Activated naive CD8-positive, alpha-beta T cell (primary cell): ENCODE data around the gene IL1RAPL2.
A peak's percentile ranks its signal among the peaks of the same experiment; 100 is the strongest.

ENCODE experiments used
- H3K27ac Mint-ChIP-seq: one replicate; pipeline ENCODE4 v1.8.0; 2021; ENCODE audit warnings: mixed read lengths
- H3K27me3 Mint-ChIP-seq: one replicate; pipeline ENCODE4 v1.8.0; 2021; ENCODE audit warnings: mixed read lengths
- H3K36me3 Mint-ChIP-seq: one replicate; pipeline ENCODE4 v1.8.0; 2021; ENCODE audit warnings: mixed read lengths
- H3K4me1 Mint-ChIP-seq: one replicate; pipeline ENCODE4 v1.8.0; 2021; ENCODE audit warnings: low read depth, mixed read lengths
- H3K4me3 Mint-ChIP-seq: one replicate; pipeline ENCODE4 v1.8.0; 2021; ENCODE audit warnings: mild to moderate bottlenecking, mixed read lengths
- H3K9me3 Mint-ChIP-seq: one replicate; pipeline ENCODE4 v1.8.0; 2021; ENCODE audit warnings: low read depth, mixed read lengths

The IL1RAPL2 gene

DNA sequence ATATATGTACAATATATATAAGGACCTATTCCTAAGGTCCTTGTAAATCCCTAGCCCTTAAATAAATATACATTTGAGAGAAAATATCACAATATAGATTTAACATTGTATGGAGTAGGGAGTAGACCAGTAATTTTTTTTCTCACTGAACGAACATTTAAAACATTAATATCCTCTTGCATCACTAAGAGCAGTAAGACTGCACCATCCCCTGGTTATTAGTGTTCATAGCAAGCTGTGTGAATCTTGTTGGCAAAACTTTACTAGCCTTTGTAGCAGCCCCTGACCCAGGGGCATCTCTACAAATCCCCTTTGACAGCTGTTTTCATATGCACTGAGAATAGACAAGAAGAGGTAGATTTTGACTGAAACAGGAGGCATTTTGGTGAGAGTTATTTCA is 146.5 kb downstream of the IL1RAPL2 start:
- Mint-ChIP-seq H3K36me3 (no peaks in the 10 kb centered on the region), H3K4me1 (no peaks in the 10 kb centered on the region), H3K27ac (no peak overlapping the region), H3K4me3 (no peak overlapping the region), H3K9me3 (no peaks in the 10 kb centered on the region), H3K27me3 (peaks cover 2% of the 10 kb centered on the region)

DNA sequence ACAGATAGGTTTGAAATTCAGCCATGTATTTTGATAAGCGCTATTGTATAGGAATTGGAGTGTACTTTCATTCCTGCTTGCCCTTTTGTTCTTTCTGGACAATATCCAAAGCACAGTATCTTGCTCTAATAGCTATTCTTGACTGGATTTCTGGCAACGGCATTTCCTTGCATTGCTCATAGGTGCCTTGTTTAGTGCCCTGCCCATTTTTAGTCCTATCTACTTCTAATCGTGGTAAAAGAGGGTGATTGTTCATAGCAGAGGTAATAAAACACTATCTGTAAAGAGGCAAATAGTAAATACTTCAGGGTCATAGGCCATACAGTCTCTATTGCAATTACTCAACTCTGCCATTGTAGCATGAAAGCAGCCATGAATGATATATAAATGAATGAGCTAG is 155.9 kb downstream of the IL1RAPL2 start:
- Mint-ChIP-seq H3K9me3 (no peaks in the 10 kb centered on the region), H3K4me3 (no peak overlapping the region), H3K4me1 (no peaks in the 10 kb centered on the region), H3K27ac (no peak overlapping the region), H3K36me3 (no peaks in the 10 kb centered on the region), H3K27me3 (no peaks in the 10 kb centered on the region)

DNA sequence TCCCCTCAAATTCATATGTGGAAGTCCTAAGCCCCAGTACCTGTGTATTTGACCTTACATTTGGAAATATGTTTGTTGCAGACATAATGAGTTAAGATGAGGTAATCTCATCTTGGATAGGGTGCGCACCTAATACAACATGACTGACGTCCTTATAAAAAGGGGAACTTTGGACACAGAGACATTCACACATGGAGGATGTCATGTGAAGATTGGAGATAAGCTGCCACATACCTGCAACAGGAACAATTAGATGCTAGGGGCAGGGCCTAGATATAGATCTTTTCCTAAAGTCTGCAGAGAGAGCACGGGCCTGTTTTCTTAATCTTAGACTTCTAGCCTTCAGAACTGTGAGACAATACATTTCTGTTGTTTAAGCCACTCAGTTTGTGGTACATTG is 162.5 kb downstream of the IL1RAPL2 start:
- Mint-ChIP-seq H3K27ac (no peak overlapping the region), H3K4me1 (no peaks in the 10 kb centered on the region), H3K27me3 (no peaks in the 10 kb centered on the region), H3K36me3 (no peaks in the 10 kb centered on the region), H3K4me3 (no peak overlapping the region), H3K9me3 (no peaks in the 10 kb centered on the region)

DNA sequence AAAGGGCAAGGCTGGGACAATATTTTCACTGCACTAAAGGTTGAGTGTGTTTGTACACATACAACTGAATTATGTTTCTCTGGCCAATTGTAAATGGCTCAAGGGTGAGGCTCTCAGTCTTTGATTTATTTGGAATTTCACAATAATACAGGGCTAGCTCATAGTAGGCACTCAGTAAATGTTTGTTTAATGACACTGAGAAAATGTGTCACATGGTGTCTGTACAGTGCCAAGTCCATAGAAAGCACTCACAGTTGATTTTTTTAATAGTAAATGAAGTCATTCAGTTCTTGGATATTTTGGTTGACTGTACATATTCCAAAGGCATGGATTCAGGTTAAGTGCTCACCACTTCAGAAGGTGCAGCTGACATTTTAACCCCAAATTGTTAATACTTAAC is 176.4 kb downstream of the IL1RAPL2 start:
- Mint-ChIP-seq H3K4me3 (no peak overlapping the region), H3K27me3 (peaks cover 4% of the 10 kb centered on the region)

DNA sequence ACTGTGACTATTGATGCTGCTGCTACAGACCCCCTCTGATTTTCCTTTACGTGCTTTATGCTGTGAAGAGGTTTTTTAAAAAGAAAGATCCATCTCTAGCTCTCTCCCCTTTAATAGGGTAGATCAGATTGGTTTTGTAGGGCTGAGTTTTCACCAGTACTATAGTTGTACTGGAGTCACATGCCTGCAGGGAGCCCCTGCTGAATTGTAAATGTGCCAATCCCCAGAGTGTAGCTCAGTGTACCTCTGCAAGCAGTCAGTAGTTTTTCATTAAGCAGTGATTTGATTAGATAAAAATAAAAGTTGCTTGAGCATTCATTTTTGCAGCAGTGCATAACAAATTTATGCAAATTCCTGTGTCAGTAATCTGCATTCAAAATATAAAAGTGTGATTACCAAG is 179.2 kb downstream of the IL1RAPL2 start:
- H3K4me1 Mint-ChIP-seq, result no peaks in the 10 kb centered on the region

More for the DNA sequence above, 176.4 kb downstream of the IL1RAPL2 start:
- H3K9me3 Mint-ChIP-seq, result no peaks in the 10 kb centered on the region
- H3K27ac Mint-ChIP-seq, result no peak overlapping the region
- no peaks in the 10 kb centered on the region for H3K36me3 Mint-ChIP-seq
- H3K4me1 Mint-ChIP-seq, result no peaks in the 10 kb centered on the region

DNA sequence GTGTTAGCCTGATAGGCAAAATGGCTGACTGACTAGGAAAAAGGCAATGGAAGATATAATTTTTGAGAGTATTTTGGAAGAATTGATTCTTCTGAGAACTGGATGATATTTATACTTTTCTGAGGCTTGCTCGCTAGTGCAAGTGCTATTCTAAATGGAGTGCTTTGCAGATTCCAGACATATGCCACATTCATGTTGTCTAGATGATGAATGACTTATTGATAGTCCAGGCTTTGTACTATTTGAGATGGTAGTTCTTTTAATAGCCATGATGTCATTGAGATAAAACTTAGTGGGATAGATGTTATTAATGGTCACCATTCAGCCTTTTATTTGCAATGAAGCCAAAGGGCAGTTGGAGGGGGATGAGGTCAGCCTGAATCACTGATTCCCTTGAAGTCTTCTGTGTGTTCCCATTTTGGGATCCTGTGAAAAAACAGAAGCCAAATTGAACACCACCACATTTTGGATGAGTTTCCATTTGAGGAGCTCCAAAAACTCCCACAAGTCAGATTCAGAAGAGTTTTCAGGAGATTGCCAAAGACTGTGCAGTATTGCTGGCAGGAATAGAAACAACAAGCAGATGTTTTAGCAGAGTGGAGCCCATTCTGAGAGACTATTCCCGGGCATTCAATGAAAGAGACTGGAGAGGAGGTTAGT is 184.1 kb downstream of the IL1RAPL2 start:
- peaks cover 2% of the 10 kb centered on the region for H3K27me3 Mint-ChIP-seq
- H3K4me3 Mint-ChIP-seq, result no peak overlapping the region
- no peaks in the 10 kb centered on the region for H3K4me1 Mint-ChIP-seq
- H3K27ac Mint-ChIP-seq, result no peak overlapping the region
- H3K9me3 Mint-ChIP-seq, result no peaks in the 10 kb centered on the region
- H3K36me3 Mint-ChIP-seq, result no peaks in the 10 kb centered on the region

More for the DNA sequence above, 179.2 kb downstream of the IL1RAPL2 start:
- H3K27me3 Mint-ChIP-seq, result peaks cover 4% of the 10 kb centered on the region
- H3K4me3 Mint-ChIP-seq, result no peak overlapping the region
- no peak overlapping the region for H3K27ac Mint-ChIP-seq
- H3K36me3 Mint-ChIP-seq, result no peaks in the 10 kb centered on the region
- no peaks in the 10 kb centered on the region for H3K9me3 Mint-ChIP-seq

DNA sequence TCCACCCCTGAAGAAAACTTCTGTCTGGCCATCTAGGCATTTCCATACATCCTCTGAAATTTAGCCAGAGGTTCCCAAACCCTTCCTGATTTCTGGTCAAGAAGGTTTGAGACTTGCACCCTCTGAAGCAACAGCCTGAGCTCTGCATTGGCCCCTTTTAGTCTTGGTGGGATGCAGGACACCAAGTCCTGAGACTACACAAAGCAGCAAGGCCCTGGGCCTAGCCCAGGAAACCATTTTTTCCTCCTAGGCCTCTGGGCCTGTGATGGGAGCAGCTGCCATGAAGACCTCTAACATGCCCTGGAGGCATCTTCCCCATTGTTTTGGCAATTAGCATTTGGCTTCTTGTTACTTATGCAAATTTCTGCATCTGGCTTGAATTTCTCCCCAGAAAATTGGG is 196.6 kb downstream of the IL1RAPL2 start:
- H3K4me3 Mint-ChIP-seq, result no peak overlapping the region
- H3K27me3 Mint-ChIP-seq, result no peaks in the 10 kb centered on the region
- no peaks in the 10 kb centered on the region for H3K4me1 Mint-ChIP-seq
- H3K27ac Mint-ChIP-seq, result no peak overlapping the region
- H3K9me3 Mint-ChIP-seq, result no peaks in the 10 kb centered on the region
- H3K36me3 Mint-ChIP-seq, result no peaks in the 10 kb centered on the region

DNA sequence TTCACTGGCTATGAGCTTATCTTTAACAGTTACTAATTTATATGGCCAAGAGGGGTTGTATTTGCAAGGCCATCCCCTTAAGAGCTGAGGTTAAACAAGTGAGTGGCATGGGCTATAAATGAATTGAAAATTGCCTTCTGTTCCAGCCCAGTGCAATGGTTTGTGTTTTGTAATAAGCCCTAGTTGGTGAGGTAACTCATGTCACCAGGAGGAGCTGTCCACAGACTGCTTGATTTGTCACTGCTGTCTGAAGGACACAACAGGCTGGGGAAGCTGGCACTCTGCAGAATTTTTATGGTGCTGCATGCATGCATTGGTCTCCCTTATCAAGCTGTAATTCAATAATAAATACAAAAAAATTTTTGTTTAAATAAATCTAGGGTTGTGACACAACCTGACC is 223.8 kb downstream of the IL1RAPL2 start:
- no peaks in the 10 kb centered on the region for H3K36me3 Mint-ChIP-seq
- no peaks in the 10 kb centered on the region for H3K9me3 Mint-ChIP-seq
- H3K4me1 Mint-ChIP-seq, result no peaks in the 10 kb centered on the region
- H3K4me3 Mint-ChIP-seq, result no peak overlapping the region
- no peak overlapping the region for H3K27ac Mint-ChIP-seq
- H3K27me3 Mint-ChIP-seq, result peaks cover 2% of the 10 kb centered on the region

DNA sequence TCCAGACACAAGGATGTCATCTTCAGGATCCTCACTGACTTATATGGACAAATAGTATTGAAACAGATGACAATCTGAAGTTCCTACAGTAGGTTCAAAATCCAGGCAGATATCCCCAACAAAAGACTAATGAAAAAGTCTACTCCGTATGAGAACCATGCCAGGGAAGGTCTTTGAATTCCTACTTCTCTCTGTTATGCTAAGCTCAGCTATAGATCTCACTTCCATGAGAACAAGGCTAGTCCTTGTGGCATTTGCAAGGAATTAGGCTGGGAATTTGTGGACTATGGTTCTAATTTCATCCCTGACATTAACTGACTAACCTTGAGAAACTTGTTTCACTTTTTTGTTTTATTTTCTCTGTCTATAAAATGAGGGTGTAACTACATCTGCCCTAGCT is 229.8 kb downstream of the IL1RAPL2 start:
- no peak overlapping the region for H3K27ac Mint-ChIP-seq
- no peak overlapping the region for H3K4me3 Mint-ChIP-seq
- H3K27me3 Mint-ChIP-seq, result no peaks in the 10 kb centered on the region
- no peaks in the 10 kb centered on the region for H3K9me3 Mint-ChIP-seq
- no peaks in the 10 kb centered on the region for H3K4me1 Mint-ChIP-seq
- H3K36me3 Mint-ChIP-seq, result no peaks in the 10 kb centered on the region

DNA sequence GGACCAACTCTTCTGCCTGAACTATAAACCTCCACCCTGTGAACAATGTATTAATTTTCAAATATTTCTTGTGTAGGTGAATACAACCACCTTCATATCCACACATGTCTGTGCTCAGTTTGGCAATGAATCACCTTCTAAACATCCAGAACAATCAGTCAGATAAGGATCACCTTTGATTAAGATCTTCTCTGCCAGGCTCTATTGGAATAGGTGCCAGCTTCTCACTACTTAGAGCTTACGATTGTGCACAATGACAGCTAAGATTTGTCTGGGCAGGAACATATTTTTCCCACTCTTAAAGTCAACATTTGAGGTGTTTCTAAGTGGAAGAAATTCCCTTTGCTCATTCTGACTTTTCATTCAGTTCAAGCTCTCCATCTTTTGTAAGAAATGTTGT is 237.2 kb downstream of the IL1RAPL2 start:
- no peaks in the 10 kb centered on the region for H3K27me3 Mint-ChIP-seq
- no peaks in the 10 kb centered on the region for H3K9me3 Mint-ChIP-seq
- no peak overlapping the region for H3K27ac Mint-ChIP-seq
- H3K4me3 Mint-ChIP-seq, result no peak overlapping the region
- H3K36me3 Mint-ChIP-seq, result no peaks in the 10 kb centered on the region
- no peaks in the 10 kb centered on the region for H3K4me1 Mint-ChIP-seq

DNA sequence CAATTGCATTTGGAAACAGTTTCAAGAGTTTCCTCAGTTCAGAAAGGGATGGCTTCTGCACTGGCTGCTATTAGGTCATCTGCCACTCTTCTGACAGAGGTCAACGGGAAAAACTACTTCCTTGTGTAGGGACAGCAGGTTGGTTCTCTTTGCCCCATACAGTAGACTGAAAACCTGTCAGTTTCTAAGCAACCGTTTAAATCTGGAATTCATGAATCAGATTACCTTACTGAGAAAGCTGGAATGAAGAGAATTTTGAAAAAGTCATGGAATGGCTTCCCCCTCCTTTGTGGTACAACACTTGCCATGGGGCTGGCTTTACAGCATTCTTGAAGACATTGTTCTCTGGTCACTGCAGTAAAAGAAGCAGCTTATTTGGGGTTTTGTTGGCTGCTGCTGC is 240.3 kb downstream of the IL1RAPL2 start:
- H3K4me1 Mint-ChIP-seq, result no peaks in the 10 kb centered on the region
- no peak overlapping the region for H3K4me3 Mint-ChIP-seq
- H3K36me3 Mint-ChIP-seq, result no peaks in the 10 kb centered on the region
- no peaks in the 10 kb centered on the region for H3K9me3 Mint-ChIP-seq
- H3K27ac Mint-ChIP-seq, result no peak overlapping the region
- H3K27me3 Mint-ChIP-seq, result no peaks in the 10 kb centered on the region

DNA sequence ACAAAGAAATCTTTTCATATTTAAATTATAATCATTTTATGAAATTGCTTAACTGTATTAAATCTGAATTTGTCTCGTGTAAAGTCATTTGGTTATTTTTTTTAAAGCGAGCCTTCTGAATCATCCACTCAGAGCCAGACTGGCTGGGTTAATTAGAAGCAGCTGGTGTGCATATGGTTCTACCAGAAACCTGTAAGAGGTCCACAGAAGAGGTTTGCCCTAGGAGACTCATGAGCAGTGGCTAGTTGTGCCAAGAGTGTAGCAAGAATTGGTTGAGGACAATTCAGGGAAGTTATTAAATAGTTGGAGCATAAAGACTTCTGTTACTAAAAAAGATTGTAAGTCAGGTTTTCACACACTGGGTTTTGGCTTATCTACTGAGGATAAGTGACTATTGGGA is 267.4 kb downstream of the IL1RAPL2 start:
- Mint-ChIP-seq H3K9me3 (no peaks in the 10 kb centered on the region), H3K4me3 (no peak overlapping the region), H3K27me3 (no peaks in the 10 kb centered on the region), H3K36me3 (no peaks in the 10 kb centered on the region), H3K27ac (no peak overlapping the region), H3K4me1 (no peaks in the 10 kb centered on the region)

DNA sequence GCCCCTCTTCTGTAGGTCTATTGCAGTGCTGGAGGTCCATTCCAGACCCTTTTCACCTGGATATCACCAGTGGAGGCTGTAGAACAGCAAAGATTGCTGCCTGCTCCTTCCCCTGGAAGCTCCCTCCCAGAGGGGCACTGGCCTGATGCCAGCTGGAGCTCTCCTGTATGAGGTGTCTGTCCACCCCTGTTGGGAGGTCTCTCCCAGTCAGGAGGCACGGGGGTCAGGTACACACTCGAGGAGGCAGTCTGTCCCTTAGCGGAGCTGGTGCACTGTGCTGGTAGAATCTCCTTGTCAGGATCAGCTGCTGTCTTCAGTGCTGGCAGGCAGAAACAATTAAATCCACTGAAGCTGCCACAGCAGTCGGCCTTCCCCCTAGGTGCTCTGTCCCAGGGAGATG is 276.6 kb downstream of the IL1RAPL2 start:
- Mint-ChIP-seq H3K27ac (no peak overlapping the region), H3K9me3 (no peaks in the 10 kb centered on the region), H3K36me3 (no peaks in the 10 kb centered on the region), H3K27me3 (peaks cover 2% of the 10 kb centered on the region), H3K4me3 (no peak overlapping the region), H3K4me1 (no peaks in the 10 kb centered on the region)

DNA sequence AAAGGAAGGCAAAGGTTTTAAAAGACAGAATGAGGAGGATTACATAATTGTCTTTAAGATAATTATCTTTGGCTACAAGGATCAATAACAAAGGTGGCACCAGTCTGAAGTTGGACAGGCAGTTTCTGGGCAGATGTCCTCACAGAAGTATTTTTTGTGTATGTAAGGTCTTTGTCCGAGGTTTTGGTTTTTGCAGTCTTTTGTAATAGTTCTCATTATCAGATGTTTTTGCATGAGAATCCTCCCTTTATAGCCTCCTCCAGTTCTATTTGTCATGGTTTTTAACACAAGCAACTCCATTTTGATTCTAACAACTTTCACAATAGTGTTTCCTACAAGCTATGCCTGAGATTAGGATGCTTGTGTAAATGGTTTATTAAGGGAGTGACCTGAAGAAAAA is 286.2 kb downstream of the IL1RAPL2 start:
- no peak overlapping the region for H3K27ac Mint-ChIP-seq
- peaks cover 10% of the 10 kb centered on the region for H3K4me1 Mint-ChIP-seq
- H3K4me3 Mint-ChIP-seq, result no peak overlapping the region
- no peaks in the 10 kb centered on the region for H3K9me3 Mint-ChIP-seq
- no peaks in the 10 kb centered on the region for H3K36me3 Mint-ChIP-seq
- H3K27me3 Mint-ChIP-seq, result no peaks in the 10 kb centered on the region

DNA sequence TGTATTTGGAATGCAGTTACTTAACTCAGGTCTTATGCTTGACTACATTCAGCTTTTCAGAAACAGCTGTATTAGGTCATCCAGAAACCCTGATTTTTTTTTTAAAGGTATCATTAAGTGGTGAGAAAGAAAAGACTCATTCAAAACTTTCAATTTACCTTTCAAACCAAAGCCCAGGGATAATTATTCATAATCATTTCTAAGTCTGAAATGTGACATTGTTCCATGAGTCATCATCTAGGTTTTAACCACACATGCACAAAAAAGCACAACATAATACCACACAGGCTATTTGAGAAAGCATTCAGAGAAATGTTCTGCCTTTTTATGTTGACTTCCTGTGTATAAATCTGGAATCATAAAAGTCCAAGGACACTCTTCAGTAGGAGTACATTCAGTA is 288.2 kb downstream of the IL1RAPL2 start:
- Mint-ChIP-seq H3K4me3 (no peak overlapping the region), H3K4me1 (peaks cover 10% of the 10 kb centered on the region), H3K9me3 (no peaks in the 10 kb centered on the region), H3K27me3 (no peaks in the 10 kb centered on the region), H3K36me3 (no peaks in the 10 kb centered on the region), H3K27ac (peak overlapping the region; percentile 68)

DNA sequence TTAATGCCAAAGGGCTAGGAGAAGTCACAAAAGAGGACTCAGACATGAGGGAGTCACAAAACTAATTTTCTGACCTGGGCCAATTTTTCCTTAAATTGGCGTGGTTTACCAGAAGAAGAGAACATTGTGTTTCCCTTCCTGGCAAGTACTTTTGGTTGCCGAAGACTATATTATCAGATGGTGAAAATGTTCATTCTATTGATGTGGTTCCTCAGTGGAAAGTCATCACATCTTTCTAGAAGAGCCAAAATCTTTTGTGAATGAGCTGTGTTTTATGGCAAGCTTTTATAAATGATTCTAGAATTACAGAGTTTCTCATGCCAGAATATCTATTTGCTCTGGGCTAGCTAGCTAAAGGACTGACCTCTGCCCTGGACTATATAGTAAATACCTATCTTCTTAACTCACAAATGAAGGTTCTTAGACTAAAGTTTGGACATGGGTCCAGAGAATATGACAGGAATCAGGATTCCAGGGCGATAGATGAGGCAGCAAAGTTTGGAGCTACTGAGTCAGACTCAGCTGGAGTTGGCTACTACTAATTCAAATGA is 288.9 kb downstream of the IL1RAPL2 start:
- H3K4me1 Mint-ChIP-seq, result peaks cover 10% of the 10 kb centered on the region
- no peaks in the 10 kb centered on the region for H3K36me3 Mint-ChIP-seq
- H3K4me3 Mint-ChIP-seq, result no peak overlapping the region
- H3K27me3 Mint-ChIP-seq, result no peaks in the 10 kb centered on the region
- peak overlapping the region; percentile 68 for H3K27ac Mint-ChIP-seq
- H3K9me3 Mint-ChIP-seq, result no peaks in the 10 kb centered on the region
